GM21528 (cell line): ENCODE data around the gene BTG2.

Experiments
- ATAC-seq: cut with Tn5 transposase; IDR thresholded peaks from one replicate; pipeline ENCODE4 v1.9.1; 2021; ENCODE audit warnings: mild to moderate bottlenecking, moderate library complexity; ENCODE audit not compliant: unreplicated experiment, low FRiP score

BTG2 gene

GRCh38 chr1:203275656-203276272 is 29.6 kb upstream of the BTG2 start:
- ATAC-seq = no peak

GRCh38 chr1:203276408-203276807 is 28.9 kb upstream of the BTG2 start:
- ATAC-seq = no peak

- no peak for ATAC-seq
Measured at GRCh38 chr1:203276916-203277545, 28.3 kb upstream of the BTG2 start.

GRCh38 chr1:203278082-203278884 is 27.0 kb upstream of the BTG2 start:
- no peak for ATAC-seq

- no peak for ATAC-seq
Measured at GRCh38 chr1:203278885-203279406, 26.4 kb upstream of the BTG2 start.

- ATAC-seq = no peak
Measured at GRCh38 chr1:203280061-203280460, 25.3 kb upstream of the BTG2 start.

- no peak for ATAC-seq
Measured at GRCh38 chr1:203281033-203281432, 24.3 kb upstream of the BTG2 start.

- no peak for ATAC-seq
Measured at GRCh38 chr1:203281851-203282661, 23.3 kb upstream of the BTG2 start.

- ATAC-seq = no peak
Measured at GRCh38 chr1:203282720-203283542, 22.4 kb upstream of the BTG2 start.

- no peak for ATAC-seq
Measured at GRCh38 chr1:203283597-203283996, 21.7 kb upstream of the BTG2 start.

- ATAC-seq = no peak
Measured at GRCh38 chr1:203284411-203285123, 20.8 kb upstream of the BTG2 start.

- ATAC-seq = no peak
Measured at GRCh38 chr1:203286161-203286984, 18.9 kb upstream of the BTG2 start.

- peak; percentile 44 for ATAC-seq
Measured at GRCh38 chr1:203287109-203287893, 18.0 kb upstream of the BTG2 start.

GRCh38 chr1:203287898-203288297 is 17.4 kb upstream of the BTG2 start:
- no peak for ATAC-seq

- ATAC-seq = no peak
Measured at GRCh38 chr1:203288400-203288799, 16.9 kb upstream of the BTG2 start.

- peak; percentile 58 for ATAC-seq
Measured at GRCh38 chr1:203289281-203289981, 15.9 kb upstream of the BTG2 start.

- no peak for ATAC-seq
Measured at GRCh38 chr1:203289982-203290260, 15.4 kb upstream of the BTG2 start.
